ENCODE data around the gene CNTN1.

GRCh38 chr12:41064411-41064810 is 372.2 kb downstream of the CNTN1 start:
- no peak for TF ChIP-seq CTCF (IDR thresholded peaks at IDR 0.05)
- no peak for TF ChIP-seq POLR2A (IDR thresholded peaks at IDR 0.05)

Data from testis (tissue), 2 donors.